GM23248 (cell line): Measurements from ENCODE around the gene GARNL3. TPM values are rescaled to one million over a fixed set of nuclear protein-coding genes. Genes with fewer than 3 reads are reported as not detected.
A peak's percentile ranks its signal among the peaks of the same experiment; 100 is the strongest.

Source experiments
- DNase-seq: peaks from one replicate; pipeline ENCODE4 v3.0.0-alpha.2; 2015
- H2AFZ ChIP-seq: fragments of 200-600 bp; sonication (generic); 2 replicates; pipeline ENCODE4 v1.6.1; 2016; ENCODE audit warnings: antibody characterized with exemption
- H3F3A ChIP-seq: fragments of 200-600 bp; sonication (generic); 2 replicates; pipeline ENCODE4 v1.6.1; 2016; ENCODE audit warnings: mild to moderate bottlenecking, antibody characterized with exemption, mixed run types; ENCODE audit not compliant: insufficient read depth
- H3K27ac ChIP-seq: fragments of 200-600 bp; sonication (generic); 2 replicates; pipeline ENCODE4 v1.5.1; 2016; ENCODE audit warnings: mild to moderate bottlenecking
- H3K27me3 ChIP-seq: fragments of 200-600 bp; sonication (generic); replicated peaks from 2 replicates; pipeline ENCODE4 v1.6.1; 2016; ENCODE audit warnings: mild to moderate bottlenecking; ENCODE audit not compliant: insufficient read depth
- H3K36me3 ChIP-seq: fragments of 200-600 bp; sonication (generic); 2 replicates; pipeline ENCODE4 v1.6.1; 2016; ENCODE audit warnings: low read depth, mild to moderate bottlenecking
- H3K4me1 ChIP-seq: fragments of 200-600 bp; sonication (generic); 2 replicates; pipeline ENCODE4 v1.6.1; 2016; ENCODE audit warnings: mild to moderate bottlenecking; ENCODE audit not compliant: insufficient read depth
- H3K4me2 ChIP-seq: fragments of 200-600 bp; sonication (generic); one replicate; pipeline ENCODE4 v1.6.1; 2016; ENCODE audit warnings: mild to moderate bottlenecking; ENCODE audit not compliant: unreplicated experiment
- H3K4me3 ChIP-seq: fragments of 200-600 bp; sonication (generic); 2 replicates; pipeline ENCODE4 v1.5.1; 2016; ENCODE audit warnings: mild to moderate bottlenecking
- H3K79me2 ChIP-seq: fragments of 200-600 bp; sonication (generic); 2 replicates; pipeline ENCODE4 v1.6.1; 2016; ENCODE audit warnings: mild to moderate bottlenecking; ENCODE audit not compliant: insufficient read depth
- H3K9ac ChIP-seq: fragments of 200-600 bp; sonication (generic); 2 replicates; pipeline ENCODE4 v1.6.1; 2016; ENCODE audit warnings: mild to moderate bottlenecking
- H3K9me2 ChIP-seq: fragments of 200-600 bp; sonication (generic); 2 replicates; pipeline ENCODE4 v1.6.1; 2016; ENCODE audit warnings: mixed run types, mild to moderate bottlenecking, moderate library complexity; ENCODE audit not compliant: insufficient read depth
- H3K9me3 ChIP-seq: fragments of 200-600 bp; sonication (generic); one replicate; pipeline ENCODE4 v1.6.1; 2017; ENCODE audit warnings: low read depth
- H4K20me1 ChIP-seq: fragments of 200-600 bp; sonication (generic); 2 replicates; pipeline ENCODE4 v1.6.0; 2016; ENCODE audit not compliant: insufficient read depth
- EZH2 ChIP-seq: fragments of 200-600 bp; sonication (generic); IDR thresholded peaks from 2 replicates; pipeline ENCODE4 v1.6.1; 2018; ENCODE audit warnings: antibody characterized with exemption, mild to moderate bottlenecking; ENCODE audit not compliant: insufficient read depth, poor library complexity, severe bottlenecking
- EZH2phosphoT487 ChIP-seq: fragments of 200-600 bp; sonication (generic); IDR thresholded peaks from 2 replicates; pipeline ENCODE4 v1.6.1; 2018; ENCODE audit warnings: antibody characterized with exemption, moderate library complexity, mild to moderate bottlenecking, low read depth; ENCODE audit not compliant: insufficient read depth
- WGBS, 2 experiments: methylation state at CpG; one replicate each; pipeline ENCODE4 v1.1.6; 2015 to 2017; ENCODE audit warnings: low lambda C conversion rate in 2 of 2, low coverage in 1 of 2; ENCODE audit errors: missing lambda C conversion rate in 2 of 2; 5-methylcytosine and 5-hydroxymethylcytosine counted together
- in situ Hi-C: fragments of 300-500 bp; cut with MboI; formaldehyde crosslinking; loops from 2 replicates; pipeline ENCODE4 v1.15.0; 2020
- polyA plus RNA-seq: library from polyadenylated mRNA; unstranded; fragments of >200 nt; fragmentation: Nextera tagmentation; extraction: Ambion mirVana; gene quantifications from 2 replicates; pipeline ENCODE4 v1.2.1, GENCODE V29; 2016
- total RNA-seq: library from RNA; depleted of rRNA; stranded (reverse); fragments of >200 nt; shearing (Covaris generic); gene quantifications from 2 replicates; pipeline ENCODE4 v1.2.3, GENCODE V29; 2014

Gene GARNL3
- total and polyA plus RNA-seq, 2 experiments from 2014 or later = 0.43 to 1.3 TPM

GRCh38 chr9:127318651-127319167 is 54.1 kb downstream of the GARNL3 start:
- Histone ChIP-seq H3K9ac (no peak overlapping the region), H3K27me3 (no peaks in the 10 kb centered on the region), H3K9me2 (no peaks in the 10 kb centered on the region), H4K20me1 (no peaks in the 10 kb centered on the region), H3K79me2 (no peaks in the 10 kb centered on the region), H3K27ac (peak overlapping the region; percentile 26; the same call in 1 of the 2 replicates), H3K4me3 (0 out of 2 replicates have a peak overlapping the region, but pooled peaks have one; percentile 14), H3K36me3 (no peaks in the 10 kb centered on the region), H2AFZ (no peak overlapping the region), H3F3A (peaks cover 29% of the 10 kb centered on the region), H3K9me3 (no peaks in the 10 kb centered on the region), H3K4me2 (peak overlapping the region; percentile 41), H3K4me1 (peaks cover 28% of the 10 kb centered on the region)
- WGBS, 2 experiments = 14 to 15% methylated on average over 5 of the region's 5 CpGs
- in situ Hi-C loops = no loop called here
- TF ChIP-seq EZH2phosphoT487 (0 out of 2 replicates have a peak, but pooled peaks have one; percentile 40), EZH2 (no peak)
- DNase-seq = peak; percentile 83

- Histone ChIP-seq H3K9ac (no peak overlapping the region), H3K9me2 (no peaks in the 10 kb centered on the region), H4K20me1 (no peaks in the 10 kb centered on the region), H3F3A (peaks cover 29% of the 10 kb centered on the region), H3K36me3 (no peaks in the 10 kb centered on the region), H3K27ac (no peak overlapping the region), H3K4me2 (no peak overlapping the region), H3K9me3 (no peaks in the 10 kb centered on the region), H3K79me2 (no peaks in the 10 kb centered on the region), H3K27me3 (no peaks in the 10 kb centered on the region), H3K4me1 (peaks cover 28% of the 10 kb centered on the region), H2AFZ (no peak overlapping the region), H3K4me3 (no peak overlapping the region)
- TF ChIP-seq EZH2phosphoT487 = no peak
- no peak for TF ChIP-seq EZH2
- no peak for DNase-seq
- WGBS, 2 experiments = 90 to 97% methylated on average over 2 of the region's 2 CpGs
- in situ Hi-C loops = no loop called here
These were observed 55.0 kb downstream of the GARNL3 start for GRCh38 chr9:127319366-127320114.

- WGBS, 2 experiments = 95 to 96% methylated on average over 2 of the region's 2 CpGs
- TF ChIP-seq EZH2 (no peak), EZH2phosphoT487 (no peak)
These were observed 55.5 kb downstream of the GARNL3 start for GRCh38 chr9:127320115-127320378.

GRCh38 chr9:127323393-127323792 is 58.8 kb downstream of the GARNL3 start:
- TF ChIP-seq EZH2phosphoT487 (no peak), EZH2 (no peak)
- H3K4me1 ChIP-seq = peaks cover 8% of the 10 kb centered on the region
- H2AFZ ChIP-seq = no peak overlapping the region
- no peaks in the 10 kb centered on the region for H3K79me2 ChIP-seq
- no peaks in the 10 kb centered on the region for H3K9me2 ChIP-seq
- H3K4me3 ChIP-seq = no peak overlapping the region
- no peak overlapping the region for H3K9ac ChIP-seq
- no peak overlapping the region for H3K27ac ChIP-seq
- H3K27me3 ChIP-seq = no peaks in the 10 kb centered on the region
- peaks cover 9% of the 10 kb centered on the region for H3F3A ChIP-seq
- WGBS, 2 experiments = 93 to 96% methylated on average over 5 of the region's 5 CpGs
- H3K9me3 ChIP-seq = no peaks in the 10 kb centered on the region
- no peaks in the 10 kb centered on the region for H4K20me1 ChIP-seq
- no peak overlapping the region for H3K4me2 ChIP-seq
- no peak for DNase-seq
- in situ Hi-C loops = no loop called here
- no peaks in the 10 kb centered on the region for H3K36me3 ChIP-seq

More at GRCh38 chr9:127320115-127320378, 55.5 kb downstream of the GARNL3 start:
- H3K27ac ChIP-seq = no peak overlapping the region
- H2AFZ ChIP-seq = no peak overlapping the region
- H3F3A ChIP-seq = peaks cover 29% of the 10 kb centered on the region
- DNase-seq = no peak
- peaks cover 28% of the 10 kb centered on the region for H3K4me1 ChIP-seq
- H3K4me2 ChIP-seq = no peak overlapping the region
- in situ Hi-C loops = no loop called here
- no peaks in the 10 kb centered on the region for H4K20me1 ChIP-seq
- H3K9me2 ChIP-seq = no peaks in the 10 kb centered on the region
- H3K79me2 ChIP-seq = no peaks in the 10 kb centered on the region
- H3K4me3 ChIP-seq = no peak overlapping the region
- H3K27me3 ChIP-seq = no peaks in the 10 kb centered on the region
- no peak overlapping the region for H3K9ac ChIP-seq
- H3K36me3 ChIP-seq = no peaks in the 10 kb centered on the region
- H3K9me3 ChIP-seq = no peaks in the 10 kb centered on the region
